ENCODE measurements around the gene MTREX. TPM values are rescaled to one million over a fixed set of nuclear protein-coding genes. Genes with fewer than 3 reads are reported as not detected.

The MTREX gene
- total RNA-seq, 2 donors from 2014 or later, result 72.9 to 95.9 TPM

- no peak for ATAC-seq
Measured at GRCh38 chr5:55407984-55408383, 100.2 kb downstream of the MTREX start.

DNA sequence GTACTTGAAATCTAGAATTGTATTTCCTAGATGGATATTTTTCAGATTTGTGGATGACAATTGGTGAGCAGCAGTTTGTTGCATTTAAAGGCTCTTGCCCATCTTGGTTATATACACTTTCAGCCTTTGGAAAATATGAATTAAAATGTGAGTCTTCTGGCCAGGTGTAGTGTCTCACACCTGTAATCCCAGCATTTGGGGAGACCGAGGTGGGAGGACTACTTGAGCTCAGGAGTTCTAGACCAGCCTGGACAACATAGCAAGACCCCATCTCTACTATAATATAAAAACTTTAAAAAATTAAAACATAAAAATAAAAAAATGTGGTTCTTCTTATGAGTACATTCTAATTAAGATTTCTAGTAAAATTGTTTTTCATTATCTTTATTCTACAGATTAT lies 102.0 kb downstream of the MTREX start:
- DNase-seq (ENCODE audit: low spot score), result no peak
- no peak overlapping the region for H3K27ac Mint-ChIP-seq
- no peak overlapping the region for H3K4me3 Mint-ChIP-seq
- no peaks in the 10 kb centered on the region for H3K4me1 Mint-ChIP-seq (ENCODE audit: low read depth in 2 of 2)
- H3K27me3 Mint-ChIP-seq, result no peaks in the 10 kb centered on the region
- no peak for ATAC-seq
- no peaks in the 10 kb centered on the region for H3K9me3 Mint-ChIP-seq
- peaks cover 20% of the 10 kb centered on the region for H3K36me3 Mint-ChIP-seq

More at GRCh38 chr5:55407984-55408383, 100.2 kb downstream of the MTREX start:
- H3K36me3 Mint-ChIP-seq, result peaks cover 20% of the 10 kb centered on the region
- H3K4me3 Mint-ChIP-seq, result no peak overlapping the region
- H3K4me1 Mint-ChIP-seq (ENCODE audit: low read depth in 2 of 2), result no peaks in the 10 kb centered on the region
- no peak overlapping the region for H3K27ac Mint-ChIP-seq
- no peaks in the 10 kb centered on the region for H3K9me3 Mint-ChIP-seq
- no peak for DNase-seq (ENCODE audit: low spot score)
- no peaks in the 10 kb centered on the region for H3K27me3 Mint-ChIP-seq

GRCh38 chr5:55410845-55411244 lies 103.1 kb downstream of the MTREX start:
- ATAC-seq (no peak), DNase-seq (ENCODE audit: low spot score) (no peak)
- H3K27me3 Mint-ChIP-seq, result no peaks in the 10 kb centered on the region
- H3K36me3 Mint-ChIP-seq, result peaks cover 20% of the 10 kb centered on the region
- no peak overlapping the region for H3K4me3 Mint-ChIP-seq
- H3K9me3 Mint-ChIP-seq, result no peaks in the 10 kb centered on the region
- H3K27ac Mint-ChIP-seq, result no peak overlapping the region
- no peaks in the 10 kb centered on the region for H3K4me1 Mint-ChIP-seq (ENCODE audit: low read depth in 2 of 2)

DNA sequence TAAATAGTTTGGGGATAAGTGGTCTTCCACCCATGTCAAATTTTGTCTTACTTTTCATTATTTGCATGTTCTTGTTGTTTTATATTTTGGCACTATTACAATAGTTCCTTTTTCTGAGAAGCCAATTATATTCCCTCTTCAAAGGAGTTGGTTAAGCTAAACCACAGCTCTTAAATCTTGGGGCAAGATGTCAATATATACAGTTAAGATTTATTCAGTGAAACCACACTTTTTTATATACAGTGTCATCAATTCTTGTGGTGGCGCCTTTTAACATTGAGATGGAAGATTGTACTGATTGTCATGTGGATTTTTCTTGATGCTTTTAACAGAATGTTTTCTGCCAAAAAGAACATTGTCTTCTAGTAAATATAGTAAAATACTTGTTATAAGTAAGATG lies 104.1 kb downstream of the MTREX start:
- Mint-ChIP-seq H3K9me3 (no peaks in the 10 kb centered on the region), H3K27ac (no peak overlapping the region), H3K36me3 (peaks cover 20% of the 10 kb centered on the region), H3K4me3 (no peak overlapping the region), H3K27me3 (no peaks in the 10 kb centered on the region), H3K4me1 (ENCODE audit: low read depth in 2 of 2) (no peaks in the 10 kb centered on the region)
- ATAC-seq (no peak), DNase-seq (ENCODE audit: low spot score) (no peak)

GRCh38 chr5:55413644-55414043 lies 105.9 kb downstream of the MTREX start:
- no peak overlapping the region for H3K4me3 Mint-ChIP-seq
- DNase-seq (ENCODE audit: low spot score) (no peak), ATAC-seq (no peak)
- no peak overlapping the region for H3K27ac Mint-ChIP-seq
- H3K9me3 Mint-ChIP-seq, result no peaks in the 10 kb centered on the region
- H3K36me3 Mint-ChIP-seq, result peaks cover 9% of the 10 kb centered on the region
- H3K4me1 Mint-ChIP-seq (ENCODE audit: low read depth in 2 of 2), result no peaks in the 10 kb centered on the region
- no peaks in the 10 kb centered on the region for H3K27me3 Mint-ChIP-seq

- no peak for DNase-seq (ENCODE audit: low spot score)
- peaks cover 3 to 7% of the 10 kb centered on the region in 2 donors for H3K4me1 Mint-ChIP-seq (ENCODE audit: low read depth in 2 of 2)
- H3K36me3 Mint-ChIP-seq, result peaks cover 14% of the 10 kb centered on the region
- no peaks in the 10 kb centered on the region for H3K9me3 Mint-ChIP-seq
- H3K27me3 Mint-ChIP-seq, result no peaks in the 10 kb centered on the region
- H3K27ac Mint-ChIP-seq, result no peak overlapping the region
- H3K4me3 Mint-ChIP-seq, result no peak overlapping the region
- no peak for ATAC-seq
Measured at GRCh38 chr5:55415071-55415470, 107.3 kb downstream of the MTREX start.

- Mint-ChIP-seq H3K27me3 (no peaks in the 10 kb centered on the region), H3K4me1 (ENCODE audit: low read depth in 2 of 2) (peaks cover 9 to 19% of the 10 kb centered on the region in 2 donors), H3K36me3 (peaks cover 10% of the 10 kb centered on the region), H3K4me3 (no peak overlapping the region), H3K9me3 (no peaks in the 10 kb centered on the region), H3K27ac (no peak overlapping the region)
- ATAC-seq (no peak), DNase-seq (ENCODE audit: low spot score) (no peak)
Measured at GRCh38 chr5:55416306-55416705, 108.5 kb downstream of the MTREX start.

GRCh38 chr5:55418994-55419968 lies 111.5 kb downstream of the MTREX start:
- peaks cover 9 to 38% of the 10 kb centered on the region in 2 donors for H3K4me1 Mint-ChIP-seq (ENCODE audit: low read depth in 2 of 2)
- peak overlapping the region in 1 of 2 donors; percentile 31 for H3K27ac Mint-ChIP-seq
- H3K36me3 Mint-ChIP-seq, result peaks cover 20% of the 10 kb centered on the region
- H3K9me3 Mint-ChIP-seq, result no peaks in the 10 kb centered on the region
- ATAC-seq, result no peak
- no peaks in the 10 kb centered on the region for H3K27me3 Mint-ChIP-seq
- DNase-seq (ENCODE audit: low spot score), result no peak
- H3K4me3 Mint-ChIP-seq, result no peak overlapping the region

GRCh38 chr5:55421074-55421529 lies 113.3 kb downstream of the MTREX start:
- H3K27ac Mint-ChIP-seq, result peak overlapping the region in 1 of 2 donors; percentile 1
- H3K4me3 Mint-ChIP-seq, result peak overlapping the region; percentile 28
- H3K9me3 Mint-ChIP-seq, result no peaks in the 10 kb centered on the region
- peaks cover 9 to 38% of the 10 kb centered on the region in 2 donors for H3K4me1 Mint-ChIP-seq (ENCODE audit: low read depth in 2 of 2)
- ATAC-seq (peak; percentile 79 to 100), DNase-seq (ENCODE audit: low spot score) (no peak)
- no peaks in the 10 kb centered on the region for H3K27me3 Mint-ChIP-seq
- peaks cover 20% of the 10 kb centered on the region for H3K36me3 Mint-ChIP-seq

DNA sequence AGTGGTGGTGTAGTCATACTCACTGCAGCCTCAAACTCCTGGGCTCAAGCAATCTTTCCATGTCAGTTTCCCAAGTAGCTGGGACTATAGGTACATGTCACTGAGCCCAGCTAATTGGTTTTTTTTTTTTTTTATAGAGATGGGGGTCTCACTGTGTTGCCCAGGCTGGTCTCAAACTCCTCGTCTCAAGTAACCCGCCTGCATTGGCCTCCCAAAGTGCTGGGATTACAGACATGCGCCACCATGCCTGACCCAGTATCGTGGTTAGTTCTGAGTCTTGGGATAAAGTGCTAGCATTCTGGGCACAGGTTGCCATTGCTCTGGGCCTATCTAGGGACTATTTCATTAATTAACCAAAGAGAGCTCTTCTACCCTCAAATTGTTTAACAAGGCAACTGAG lies 118.7 kb downstream of the MTREX start:
- peaks cover 0 to 17% of the 10 kb centered on the region in 2 donors for H3K4me1 Mint-ChIP-seq (ENCODE audit: low read depth in 2 of 2)
- H3K9me3 Mint-ChIP-seq, result peaks cover 5% of the 10 kb centered on the region
- no peaks in the 10 kb centered on the region for H3K27me3 Mint-ChIP-seq
- H3K4me3 Mint-ChIP-seq, result no peak overlapping the region
- no peak overlapping the region for H3K27ac Mint-ChIP-seq
- ATAC-seq (no peak), DNase-seq (ENCODE audit: low spot score) (no peak)
- H3K36me3 Mint-ChIP-seq, result peaks cover 58% of the 10 kb centered on the region

GRCh38 chr5:55427157-55427556 lies 119.4 kb downstream of the MTREX start:
- Mint-ChIP-seq H3K4me3 (no peak overlapping the region), H3K4me1 (ENCODE audit: low read depth in 2 of 2) (peaks cover 0 to 14% of the 10 kb centered on the region in 2 donors), H3K36me3 (peaks cover 61% of the 10 kb centered on the region), H3K9me3 (peaks cover 7% of the 10 kb centered on the region), H3K27me3 (no peaks in the 10 kb centered on the region), H3K27ac (no peak overlapping the region)
- DNase-seq (ENCODE audit: low spot score) (no peak), ATAC-seq (no peak)

DNA sequence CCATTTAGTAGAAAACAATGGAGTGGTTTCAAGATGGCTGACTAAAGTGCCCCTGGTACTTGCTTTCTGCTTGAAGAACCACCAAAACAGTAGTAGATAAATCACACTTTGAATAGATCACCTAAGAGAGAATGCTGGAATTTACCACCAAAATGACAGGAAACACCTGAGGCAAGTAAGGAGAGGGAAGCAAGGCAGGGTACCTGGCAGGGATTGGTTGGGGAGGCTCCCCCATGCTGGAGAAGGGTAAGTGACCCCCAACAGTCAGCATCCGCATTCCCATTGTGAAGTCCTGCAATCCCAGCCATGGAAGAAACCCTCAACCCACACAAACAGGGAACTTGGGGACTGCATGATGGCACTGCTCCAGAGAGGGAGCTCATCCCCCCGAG lies 121.4 kb downstream of the MTREX start:
- Mint-ChIP-seq H3K4me3 (no peak overlapping the region), H3K27ac (no peak overlapping the region), H3K4me1 (ENCODE audit: low read depth in 2 of 2) (no peaks in the 10 kb centered on the region), H3K27me3 (no peaks in the 10 kb centered on the region), H3K9me3 (peaks cover 15% of the 10 kb centered on the region), H3K36me3 (peaks cover 58% of the 10 kb centered on the region)
- DNase-seq (ENCODE audit: low spot score) (no peak), ATAC-seq (no peak)

DNA sequence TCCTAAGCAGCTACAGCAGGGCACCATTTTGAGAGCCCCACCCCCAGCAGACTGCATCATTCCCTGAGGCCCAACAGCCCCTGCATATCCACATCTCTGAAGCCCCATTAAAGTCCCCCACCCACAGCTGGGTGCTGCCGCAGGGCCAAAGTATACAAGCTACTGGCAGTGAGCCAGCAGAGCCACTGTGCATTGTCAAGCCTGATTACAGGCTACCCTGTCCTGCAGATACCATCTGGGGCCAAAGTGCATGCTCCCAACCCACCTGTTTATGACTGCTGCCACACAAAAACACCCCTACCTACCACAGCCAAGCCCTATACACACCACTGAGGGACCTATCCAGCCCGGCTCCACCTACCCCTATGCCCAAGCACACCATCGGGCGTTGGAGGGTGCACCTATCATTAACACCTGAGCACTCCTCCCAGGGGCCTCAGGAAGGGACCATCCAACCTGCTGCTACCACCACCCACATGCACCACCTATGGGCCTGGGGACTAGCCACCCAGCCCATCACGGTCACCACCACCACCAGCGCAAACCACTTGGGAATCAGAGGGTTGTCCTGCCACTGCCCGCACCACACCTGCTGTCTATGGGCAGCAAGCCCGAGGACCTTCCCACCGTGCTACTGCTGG lies 121.9 kb downstream of the MTREX start:
- Mint-ChIP-seq H3K9me3 (peaks cover 21% of the 10 kb centered on the region), H3K27ac (no peak overlapping the region), H3K4me3 (no peak overlapping the region)

DNA sequence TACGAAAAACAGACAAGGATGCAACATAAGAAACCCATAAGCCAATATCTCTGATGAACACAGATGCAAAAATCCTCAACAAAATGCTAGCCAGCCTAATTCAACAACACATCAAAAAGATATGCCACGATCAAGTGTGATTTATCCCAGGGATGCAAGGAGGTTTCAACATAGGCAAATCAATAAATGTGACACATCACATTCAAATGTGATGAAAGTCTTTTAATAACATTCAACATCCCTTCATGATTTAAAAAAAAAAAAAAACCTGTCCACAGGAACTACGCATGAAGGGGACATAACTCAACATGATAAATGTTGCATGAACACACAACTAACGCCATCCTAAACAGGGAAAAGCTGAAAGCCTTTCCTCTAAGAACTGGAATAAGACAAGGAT lies 124.8 kb downstream of the MTREX start:
- Mint-ChIP-seq H3K4me1 (ENCODE audit: low read depth in 2 of 2) (no peaks in the 10 kb centered on the region), H3K27me3 (no peaks in the 10 kb centered on the region), H3K27ac (no peak overlapping the region), H3K4me3 (no peak overlapping the region), H3K36me3 (peaks cover 64% of the 10 kb centered on the region), H3K9me3 (peaks cover 25% of the 10 kb centered on the region)
- no peak for ATAC-seq
- DNase-seq (ENCODE audit: low spot score), result no peak

More for the DNA sequence above, 121.9 kb downstream of the MTREX start:
- Mint-ChIP-seq H3K36me3 (peaks cover 63% of the 10 kb centered on the region), H3K4me1 (ENCODE audit: low read depth in 2 of 2) (no peaks in the 10 kb centered on the region), H3K27me3 (no peaks in the 10 kb centered on the region)
- no peak for DNase-seq (ENCODE audit: low spot score)
- ATAC-seq, result no peak

Measured in natural killer cell treated with Interleukin-12 subunit alpha and Interleukin-12 subunit beta and Interleukin-15 and Interleukin-18, amount 100 ng/mL, for 72 hours (primary cell).